ENCODE measurements around the gene TSPAN9. TPM values are rescaled to one million over a fixed set of nuclear protein-coding genes. Genes with fewer than 3 reads are reported as not detected.

TSPAN9 gene
- total RNA-seq, 3 donors from 2014 or later (not counting 1 experiment from before 2014, with no cell fraction given) = 0.86 to 1.6 (median 1.1) TPM

DNA sequence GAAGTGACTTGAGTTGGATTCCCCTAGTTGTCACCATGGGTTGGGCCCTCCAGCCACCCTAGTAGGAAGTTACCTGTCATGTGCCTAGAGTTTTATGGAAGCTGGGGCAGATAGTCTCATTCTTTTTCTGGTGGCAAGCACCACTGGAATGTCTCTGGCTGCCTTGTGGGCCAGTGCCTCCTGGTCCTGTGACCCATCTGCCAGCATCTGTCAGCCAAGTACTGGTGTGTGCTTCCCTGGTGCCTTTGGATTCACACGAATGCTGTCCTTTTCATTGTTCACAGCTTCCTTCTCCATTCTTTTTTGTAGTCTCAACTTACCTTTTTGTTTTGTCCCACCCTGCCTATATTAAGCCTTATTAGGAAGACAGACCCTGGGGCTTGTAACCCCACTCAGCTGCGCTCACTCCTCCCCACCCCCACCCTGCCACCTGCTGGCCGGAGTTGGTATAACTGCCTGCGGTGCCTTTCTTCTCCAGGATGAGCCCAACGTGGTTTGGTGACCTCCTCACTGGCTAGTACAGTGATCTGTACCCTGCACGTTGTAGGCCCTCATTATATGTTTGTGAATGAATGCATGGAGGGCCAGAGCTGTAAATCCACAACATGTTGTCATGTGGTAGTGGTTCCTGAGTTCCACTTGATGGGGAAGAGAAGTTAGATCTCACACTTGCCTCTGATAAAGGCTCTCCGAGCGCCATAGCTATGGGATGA is 125.7 kb downstream of the TSPAN9 start:
- Histone ChIP-seq H3K27me3 (ENCODE audit: control insufficient read depth, insufficient read depth, low read length) (peaks cover 15% of the 10 kb centered on the region), H3K9me3 (ENCODE audit: control insufficient read depth, insufficient read depth, low read length) (no peaks in the 10 kb centered on the region), H3K4me3 (ENCODE audit: low read length) (no peak overlapping the region), H3K27ac (ENCODE audit: low read length) (no peak overlapping the region), H3K36me3 (ENCODE audit: control insufficient read depth, insufficient read depth, low read length) (no peaks in the 10 kb centered on the region), H3K4me1 (ENCODE audit: control insufficient read depth, insufficient read depth, low read length) (peaks cover 5% of the 10 kb centered on the region)
- H3K4me1 Mint-ChIP-seq = no peaks in the 10 kb centered on the region
- 17% methylated on average over 8 of the region's 8 CpGs for WGBS (ENCODE audit: insufficient coverage)
- no peaks in the 10 kb centered on the region for H3K36me3 Mint-ChIP-seq
- H3K27me3 Mint-ChIP-seq (ENCODE audit: low read depth in 2 of 2) = peaks cover 27 to 31% of the 10 kb centered on the region in 2 donors
- intact Hi-C loops (cut with micrococcal nuclease) = no loop called here
- H3K4me3 Mint-ChIP-seq = no peak overlapping the region
- peak in 1 of 3 donors; percentile 62 for ATAC-seq
- H3K9me3 Mint-ChIP-seq = no peaks in the 10 kb centered on the region
- DNase-seq = peak; percentile 22 to 63
- no peak overlapping the region for H3K27ac Mint-ChIP-seq
- TF ChIP-seq, protein P1, sequence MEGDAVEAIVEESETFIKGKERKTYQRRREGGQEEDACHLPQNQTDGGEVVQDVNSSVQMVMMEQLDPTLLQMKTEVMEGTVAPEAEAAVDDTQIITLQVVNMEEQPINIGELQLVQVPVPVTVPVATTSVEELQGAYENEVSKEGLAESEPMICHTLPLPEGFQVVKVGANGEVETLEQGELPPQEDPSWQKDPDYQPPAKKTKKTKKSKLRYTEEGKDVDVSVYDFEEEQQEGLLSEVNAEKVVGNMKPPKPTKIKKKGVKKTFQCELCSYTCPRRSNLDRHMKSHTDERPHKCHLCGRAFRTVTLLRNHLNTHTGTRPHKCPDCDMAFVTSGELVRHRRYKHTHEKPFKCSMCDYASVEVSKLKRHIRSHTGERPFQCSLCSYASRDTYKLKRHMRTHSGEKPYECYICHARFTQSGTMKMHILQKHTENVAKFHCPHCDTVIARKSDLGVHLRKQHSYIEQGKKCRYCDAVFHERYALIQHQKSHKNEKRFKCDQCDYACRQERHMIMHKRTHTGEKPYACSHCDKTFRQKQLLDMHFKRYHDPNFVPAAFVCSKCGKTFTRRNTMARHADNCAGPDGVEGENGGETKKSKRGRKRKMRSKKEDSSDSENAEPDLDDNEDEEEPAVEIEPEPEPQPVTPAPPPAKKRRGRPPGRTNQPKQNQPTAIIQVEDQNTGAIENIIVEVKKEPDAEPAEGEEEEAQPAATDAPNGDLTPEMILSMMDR (IDR thresholded peaks at IDR 0.05) = peak; percentile 67

DNA sequence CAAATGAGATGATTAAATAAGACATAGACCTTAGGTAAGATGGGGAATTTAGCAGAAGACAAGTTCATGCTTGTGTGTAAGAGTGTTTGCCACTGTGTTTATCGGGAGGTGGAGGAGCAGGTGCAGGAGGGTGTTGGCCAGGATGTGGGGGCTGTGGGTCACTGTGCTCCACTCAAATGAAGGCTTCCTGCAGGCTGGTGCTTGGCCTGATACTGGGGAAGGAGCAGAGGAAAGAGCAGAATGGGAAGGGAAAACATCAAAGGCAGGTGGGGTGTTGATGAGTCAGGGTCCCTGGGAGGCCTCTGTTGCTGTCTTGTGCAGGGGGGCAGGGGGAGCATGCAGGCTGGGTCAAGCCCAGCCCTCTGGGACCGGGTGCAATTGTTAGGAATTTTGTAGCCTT is 126.5 kb downstream of the TSPAN9 start:
- WGBS (ENCODE audit: insufficient coverage) = 44% methylated on average over 2 of the region's 2 CpGs
- intact Hi-C loops (cut with micrococcal nuclease) = no loop called here
- H3K36me3 ChIP-seq (ENCODE audit: control insufficient read depth, insufficient read depth, low read length) = no peaks in the 10 kb centered on the region
- no peaks in the 10 kb centered on the region for H3K9me3 Mint-ChIP-seq
- no peaks in the 10 kb centered on the region for H3K4me1 Mint-ChIP-seq
- no peak overlapping the region for H3K27ac Mint-ChIP-seq
- H3K36me3 Mint-ChIP-seq = no peaks in the 10 kb centered on the region
- peaks cover 5% of the 10 kb centered on the region for H3K4me1 ChIP-seq (ENCODE audit: control insufficient read depth, insufficient read depth, low read length)
- no peak for ATAC-seq
- H3K9me3 ChIP-seq (ENCODE audit: control insufficient read depth, insufficient read depth, low read length) = no peaks in the 10 kb centered on the region
- H3K27me3 Mint-ChIP-seq (ENCODE audit: low read depth in 2 of 2) = peaks cover 27 to 31% of the 10 kb centered on the region in 2 donors
- H3K27me3 ChIP-seq (ENCODE audit: control insufficient read depth, insufficient read depth, low read length) = peaks cover 15% of the 10 kb centered on the region
- no peak overlapping the region for H3K27ac ChIP-seq (ENCODE audit: low read length)
- DNase-seq = no peak
- no peak overlapping the region for H3K4me3 ChIP-seq (ENCODE audit: low read length)
- TF ChIP-seq, protein P1 (IDR thresholded peaks at IDR 0.05) = no peak
- no peak overlapping the region for H3K4me3 Mint-ChIP-seq

DNA sequence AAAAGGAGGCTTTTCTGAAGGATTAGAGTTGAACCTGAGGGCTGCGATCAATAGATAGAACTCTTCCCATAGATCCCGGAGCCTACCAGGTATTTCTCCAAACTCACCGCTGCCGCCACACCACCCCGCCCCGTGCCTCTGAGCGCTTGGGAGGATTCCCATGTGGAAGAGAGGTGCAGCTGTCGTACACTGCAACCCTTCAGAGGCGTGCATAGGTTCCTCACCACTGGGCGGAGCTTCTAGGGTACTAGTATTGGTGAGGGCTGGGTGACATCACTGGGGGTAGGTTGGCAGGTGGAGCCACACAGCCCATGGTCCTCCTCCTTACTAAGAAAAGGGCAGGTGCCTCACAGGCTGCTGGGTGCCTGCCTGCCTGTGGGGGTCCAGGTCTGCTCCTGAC is 127.0 kb downstream of the TSPAN9 start:
- Mint-ChIP-seq H3K9me3 (no peaks in the 10 kb centered on the region), H3K36me3 (no peaks in the 10 kb centered on the region), H3K4me1 (no peaks in the 10 kb centered on the region), H3K27me3 (ENCODE audit: low read depth in 2 of 2) (peaks cover 24 to 26% of the 10 kb centered on the region in 2 donors), H3K27ac (no peak overlapping the region), H3K4me3 (no peak overlapping the region)
- TF ChIP-seq, protein P1 (IDR thresholded peaks at IDR 0.05) = no peak
- no peak for DNase-seq
- 86% methylated on average over 10 of the region's 10 CpGs for WGBS (ENCODE audit: insufficient coverage)
- H3K4me3 ChIP-seq (ENCODE audit: low read length) = no peak overlapping the region
- H3K27ac ChIP-seq (ENCODE audit: low read length) = no peak overlapping the region
- H3K36me3 ChIP-seq (ENCODE audit: control insufficient read depth, insufficient read depth, low read length) = no peaks in the 10 kb centered on the region
- H3K9me3 ChIP-seq (ENCODE audit: control insufficient read depth, insufficient read depth, low read length) = no peaks in the 10 kb centered on the region
- intact Hi-C loops (cut with micrococcal nuclease) = no loop called here
- peaks cover 11% of the 10 kb centered on the region for H3K27me3 ChIP-seq (ENCODE audit: control insufficient read depth, insufficient read depth, low read length)
- peaks cover 5% of the 10 kb centered on the region for H3K4me1 ChIP-seq (ENCODE audit: control insufficient read depth, insufficient read depth, low read length)
- no peak for ATAC-seq

Data from natural killer cell (primary cell).